Measurements from ENCODE around the gene IFI27L2. TPM values are rescaled to one million over a fixed set of nuclear protein-coding genes. Genes with fewer than 3 reads are reported as not detected.

Gene IFI27L2
- total RNA-seq, 1 experiment from 2014 or later, result 107 TPM

- no peak for DNase-seq (ENCODE audit: low read depth)
Observed at GRCh38 chr14:94152676-94153075, 23.3 kb upstream of the IFI27L2 start.

- no peak for DNase-seq (ENCODE audit: low read depth)
Observed at GRCh38 chr14:94145902-94146527, 16.6 kb upstream of the IFI27L2 start.

GRCh38 chr14:94144765-94145164 is 15.4 kb upstream of the IFI27L2 start:
- no peak for DNase-seq (ENCODE audit: low read depth)

- DNase-seq (ENCODE audit: low read depth), result no peak
Observed at GRCh38 chr14:94143711-94144110, 14.3 kb upstream of the IFI27L2 start.

- DNase-seq (ENCODE audit: low read depth), result no peak
Observed at GRCh38 chr14:94143239-94143638, 13.8 kb upstream of the IFI27L2 start.

GRCh38 chr14:94142836-94143235 is 13.4 kb upstream of the IFI27L2 start:
- no peak for DNase-seq (ENCODE audit: low read depth)

GRCh38 chr14:94142247-94142646 is 12.8 kb upstream of the IFI27L2 start:
- no peak for DNase-seq (ENCODE audit: low read depth)

- DNase-seq (ENCODE audit: low read depth), result no peak
Observed at GRCh38 chr14:94139421-94139820, 10.0 kb upstream of the IFI27L2 start.

- DNase-seq (ENCODE audit: low read depth), result no peak
Observed at GRCh38 chr14:94139006-94139405, 9.6 kb upstream of the IFI27L2 start.

GRCh38 chr14:94138251-94138650 is 8.8 kb upstream of the IFI27L2 start:
- DNase-seq (ENCODE audit: low read depth), result no peak

- DNase-seq (ENCODE audit: low read depth), result peak; percentile 69
Observed at GRCh38 chr14:94136575-94137331, 7.3 kb upstream of the IFI27L2 start.

GRCh38 chr14:94135476-94135875 is 6.1 kb upstream of the IFI27L2 start:
- no peak for DNase-seq (ENCODE audit: low read depth)

- peak; percentile 71 for DNase-seq (ENCODE audit: low read depth)
Observed at GRCh38 chr14:94132285-94132887, 3.0 kb upstream of the IFI27L2 start.

- DNase-seq (ENCODE audit: low read depth), result peak; percentile 58
Observed at GRCh38 chr14:94129758-94130414, 482 bp upstream of the IFI27L2 start.

- DNase-seq (ENCODE audit: low read depth), result no peak
Observed at GRCh38 chr14:94128216-94128839, 1.1 kb downstream of the IFI27L2 start.

GRCh38 chr14:94127330-94127729 is 2.1 kb downstream of the IFI27L2 start:
- DNase-seq (ENCODE audit: low read depth), result no peak

GRCh38 chr14:94126800-94127199 is 2.6 kb downstream of the IFI27L2 start:
- DNase-seq (ENCODE audit: low read depth), result no peak

- DNase-seq (ENCODE audit: low read depth), result no peak
Observed at GRCh38 chr14:94126419-94126677, 3.1 kb downstream of the IFI27L2 start.

- DNase-seq (ENCODE audit: low read depth), result no peak
Observed at GRCh38 chr14:94125659-94126418, 3.6 kb downstream of the IFI27L2 start.

GRCh38 chr14:94124582-94125377 is 4.6 kb downstream of the IFI27L2 start:
- DNase-seq (ENCODE audit: low read depth), result no peak

GRCh38 chr14:94123868-94124267 is 5.5 kb downstream of the IFI27L2 start:
- DNase-seq (ENCODE audit: low read depth), result no peak
